DND-41 (cell line): ENCODE data around the gene PRPSAP1.

ENCODE experiments used
- ATAC-seq: fragments of 200-7000 bp; cut with Tn5 transposase; 3 replicates; pipeline ENCODE4 v1.9.1; 2021; ENCODE audit warnings: low read depth; ENCODE audit not compliant: insufficient read depth
- DNase-seq: peaks from one replicate; pipeline ENCODE4 v3.0.0-alpha.2; 2020
- H2AFZ ChIP-seq: 2 replicates; pipeline ENCODE4 v1.6.0; 2012; ENCODE audit warnings: low read depth, low read length
- H3K27ac ChIP-seq: 2 replicates; pipeline ENCODE4 v1.5.1; 2012; ENCODE audit warnings: low read length, inconsistent platforms
- H3K27me3 ChIP-seq: fragments of 200-600 bp; sonication (generic); 2 replicates; pipeline ENCODE4 v1.6.0; 2012; ENCODE audit warnings: low read length, mild to moderate bottlenecking, inconsistent platforms; ENCODE audit not compliant: insufficient read depth, poor library complexity
- H3K36me3 ChIP-seq: 2 replicates; pipeline ENCODE4 v1.5.1; 2012; ENCODE audit warnings: low read length, inconsistent platforms; ENCODE audit not compliant: insufficient read depth
- H3K4me1 ChIP-seq: 2 replicates; pipeline ENCODE4 v1.5.1; 2012; ENCODE audit warnings: mild to moderate bottlenecking, low read length; ENCODE audit not compliant: insufficient read depth
- H3K4me2 ChIP-seq: 2 replicates; pipeline ENCODE4 v1.6.0; 2012; ENCODE audit warnings: mild to moderate bottlenecking, moderate library complexity, low read length, inconsistent platforms; ENCODE audit not compliant: insufficient read depth
- H3K4me3 ChIP-seq, 2 experiments: fragments of 200-600 bp in 1 of 2; shearing (Covaris generic) in 1 of 2; 2 replicates each; pipeline ENCODE4 v1.5.1; 2012 to 2016; ENCODE audit warnings: inconsistent platforms in 2 of 2, low read length in 2 of 2, mild to moderate bottlenecking in 2 of 2, low read depth in 1 of 2, moderate library complexity in 1 of 2
- H3K79me2 ChIP-seq: 2 replicates; pipeline ENCODE4 v1.6.0; 2012; ENCODE audit warnings: low read length, inconsistent platforms; ENCODE audit not compliant: insufficient read depth
- H3K9ac ChIP-seq: 2 replicates; pipeline ENCODE4 v1.6.0; 2012; ENCODE audit warnings: low read depth, mild to moderate bottlenecking, inconsistent platforms, low read length, moderate library complexity
- H3K9me3 ChIP-seq: 2 replicates; pipeline ENCODE4 v1.5.1; 2012; ENCODE audit warnings: low read length, moderate library complexity, mild to moderate bottlenecking, inconsistent platforms; ENCODE audit not compliant: insufficient read depth, severe bottlenecking
- H4K20me1 ChIP-seq: 2 replicates; pipeline ENCODE4 v1.6.0; 2012; ENCODE audit warnings: low read length; ENCODE audit not compliant: insufficient read depth
- CTCF ChIP-seq: IDR thresholded peaks from 2 replicates; pipeline ENCODE4 v1.5.1; 2012; ENCODE audit warnings: borderline replicate concordance, low read length, moderate library complexity, mild to moderate bottlenecking; ENCODE audit not compliant: poor library complexity, severe bottlenecking; ENCODE audit errors: extremely low read depth
- EZH2 ChIP-seq: IDR thresholded peaks from 3 replicates; pipeline ENCODE4 v1.6.1; 2012; ENCODE audit warnings: borderline replicate concordance, low read depth, mild to moderate bottlenecking, moderate library complexity, low read length, inconsistent platforms; ENCODE audit not compliant: severe bottlenecking

The PRPSAP1 gene

GRCh38 chr17:76356803-76357456, 3.2 kb upstream of the PRPSAP1 start:
- no peaks in the 10 kb centered on the region; the same call in 1 of the 2 replicates for H3K36me3 ChIP-seq
- no peaks in the 10 kb centered on the region for H3K27me3 ChIP-seq
- no peaks in the 10 kb centered on the region for H3K9me3 ChIP-seq
- H3K4me2 ChIP-seq = no peak overlapping the region
- peaks cover 22% of the 10 kb centered on the region for H3K4me1 ChIP-seq
- peaks cover 12% of the 10 kb centered on the region for H3K79me2 ChIP-seq
- no peak overlapping the region for H2AFZ ChIP-seq
- ATAC-seq = no peak
- H3K4me3 ChIP-seq = no peak overlapping the region
- H3K27ac ChIP-seq = no peak overlapping the region
- TF ChIP-seq EZH2 = no peak
- H4K20me1 ChIP-seq = no peaks in the 10 kb centered on the region; the same call in 1 of the 2 replicates
- no peak overlapping the region for H3K9ac ChIP-seq
- no peak for DNase-seq

- Histone ChIP-seq H3K9me3 (no peaks in the 10 kb centered on the region), H2AFZ (peak overlapping the region; percentile 51), H3K79me2 (peaks cover 25% of the 10 kb centered on the region), H3K4me2 (peak overlapping the region; percentile 92), H3K27ac (no peak overlapping the region), H3K36me3 (no peaks in the 10 kb centered on the region; the same call in 1 of the 2 replicates), H4K20me1 (no peaks in the 10 kb centered on the region; the same call in 1 of the 2 replicates), H3K4me3 (peak overlapping the region in 1 of 2 experiments; percentile 5; a peak in 2 of 4 replicates), H3K9ac (peak overlapping the region; percentile 60), H3K4me1 (peaks cover 34% of the 10 kb centered on the region), H3K27me3 (no peaks in the 10 kb centered on the region)
- DNase-seq (no peak), ATAC-seq (no peak)
- TF ChIP-seq CTCF = no peak
- no peak for TF ChIP-seq EZH2
Measured at GRCh38 chr17:76354747-76355310, 1.1 kb upstream of the PRPSAP1 start.

GRCh38 chr17:76354317-76354729, 607 bp upstream of the PRPSAP1 start:
- Histone ChIP-seq H3K4me3 (peak overlapping the region; percentile 86 to 97; a peak in 3 of 4 replicates), H2AFZ (peak overlapping the region; percentile 81), H3K27me3 (no peaks in the 10 kb centered on the region), H3K36me3 (no peaks in the 10 kb centered on the region; the same call in 1 of the 2 replicates), H3K4me2 (peak overlapping the region; percentile 92), H4K20me1 (no peaks in the 10 kb centered on the region; the same call in 1 of the 2 replicates), H3K4me1 (peaks cover 34% of the 10 kb centered on the region), H3K9ac (peak overlapping the region; percentile 60), H3K9me3 (no peaks in the 10 kb centered on the region), H3K79me2 (peaks cover 28% of the 10 kb centered on the region), H3K27ac (peak overlapping the region; percentile 90)
- no peak for DNase-seq
- ATAC-seq = no peak; the same call in 2 of the 3 replicates
- TF ChIP-seq CTCF (no peak), EZH2 (no peak)

GRCh38 chr17:76353004-76353598, 615 bp downstream of the PRPSAP1 start:
- Histone ChIP-seq H3K4me3 (peak overlapping the region; percentile 86 to 97), H3K36me3 (peaks cover 4% of the 10 kb centered on the region), H2AFZ (peak overlapping the region; percentile 81), H3K9me3 (no peaks in the 10 kb centered on the region), H3K4me1 (peaks cover 34% of the 10 kb centered on the region), H3K4me2 (peak overlapping the region; percentile 92), H3K79me2 (peaks cover 28% of the 10 kb centered on the region), H3K27me3 (no peaks in the 10 kb centered on the region), H4K20me1 (no peaks in the 10 kb centered on the region; the same call in 1 of the 2 replicates), H3K9ac (peak overlapping the region; percentile 60), H3K27ac (peak overlapping the region; percentile 90)
- ATAC-seq (peak; percentile 38), DNase-seq (no peak)
- TF ChIP-seq CTCF (no peak), EZH2 (no peak)
